CD14-positive monocyte (primary cell): ENCODE measurements around the gene MDP1. TPM values are rescaled to one million over a fixed set of nuclear protein-coding genes. Genes with fewer than 3 reads are reported as not detected.

Experiments
- DNase-seq, 3 donors: peaks; one replicate each; pipeline ENCODE4 v3.0.0-alpha.2; 2011 to 2022
- H2AFZ ChIP-seq: 2 replicates; pipeline ENCODE4 v1.6.0; 2012; ENCODE audit warnings: mild to moderate bottlenecking, low read depth, low read length, inconsistent platforms; ENCODE audit not compliant: insufficient read depth, poor library complexity, severe bottlenecking
- H3K27ac ChIP-seq, 2 donors: 1 replicate in 1 of 2; 2 replicates in 1 of 2; pipeline ENCODE4 v1.5.1; 2012 to 2013; ENCODE audit warnings: low read length in 2 of 2, control low read depth in 1 of 2, inconsistent platforms in 1 of 2, low read depth in 1 of 2, mild to moderate bottlenecking in 1 of 2
- H3K27me3 ChIP-seq, 2 donors: one replicate each; pipeline versions ENCODE4 v1.6.0 to v1.6.1; 2011 to 2013; ENCODE audit warnings: low read length in 2 of 2; ENCODE audit not compliant: control insufficient read depth in 2 of 2, insufficient read depth in 2 of 2
- H3K36me3 ChIP-seq, 2 donors: replicated peaks in 1 of 2; 1 replicate in 1 of 2; 2 replicates in 1 of 2; pipeline versions ENCODE4 v1.5.1 to v1.6.1; 2012 to 2013; ENCODE audit warnings: low read length in 2 of 2, control low read depth in 1 of 2, inconsistent platforms in 1 of 2, mild to moderate bottlenecking in 1 of 2; ENCODE audit not compliant: insufficient read depth in 2 of 2, control insufficient read depth in 1 of 2
- H3K4me1 ChIP-seq, 2 donors: 1 replicate in 1 of 2; 2 replicates in 1 of 2; pipeline versions ENCODE4 v1.5.1 to v1.6.1; 2012 to 2013; ENCODE audit warnings: low read length in 2 of 2, control low read depth in 1 of 2, inconsistent platforms in 1 of 2, mild to moderate bottlenecking in 1 of 2, moderate library complexity in 1 of 2; ENCODE audit not compliant: insufficient read depth in 2 of 2, control insufficient read depth in 1 of 2
- H3K4me2 ChIP-seq: replicated peaks from 2 replicates; pipeline ENCODE3; 2012; ENCODE audit warnings: low read length, moderate library complexity, mild to moderate bottlenecking; ENCODE audit not compliant: poor library complexity, severe bottlenecking; ENCODE audit errors: extremely low read depth
- H3K4me3 ChIP-seq, 3 experiments: fragments of 200-600 bp in 1 of 3; sonication (generic) in 1 of 3; replicated peaks in 1 of 3; 1 replicate in 2 of 3; 2 replicates in 1 of 3; pipeline ENCODE4 v1.5.1; 2011 to 2013; ENCODE audit warnings: low read length in 3 of 3, mild to moderate bottlenecking in 3 of 3, control low read depth in 2 of 3, low read depth in 2 of 3, inconsistent platforms in 1 of 3, moderate library complexity in 1 of 3
- H3K79me2 ChIP-seq: 2 replicates; pipeline ENCODE4 v1.6.0; 2012; ENCODE audit warnings: mild to moderate bottlenecking, control low read depth, inconsistent platforms, low read length, moderate library complexity; ENCODE audit not compliant: insufficient read depth
- H3K9ac ChIP-seq: 2 replicates; pipeline ENCODE4 v1.6.0; 2017; ENCODE audit warnings: low read length, mild to moderate bottlenecking; ENCODE audit not compliant: insufficient read depth, poor library complexity, severe bottlenecking
- H3K9me3 ChIP-seq, 2 donors: replicated peaks in 1 of 2; 1 replicate in 1 of 2; 2 replicates in 1 of 2; pipeline versions ENCODE4 v1.5.1 to v1.6.1; 2012 to 2013; ENCODE audit warnings: low read length in 2 of 2, control low read depth in 1 of 2; ENCODE audit not compliant: control insufficient read depth in 1 of 2, insufficient read depth in 1 of 2
- H4K20me1 ChIP-seq: 2 replicates; pipeline ENCODE4 v1.6.0; 2012; ENCODE audit warnings: mild to moderate bottlenecking, low read length, control low read depth, moderate library complexity; ENCODE audit not compliant: insufficient read depth
- H3K27ac Mint-ChIP-seq, 7 donors: one replicate each; pipeline ENCODE4 v1.8.0; 2020; ENCODE audit warnings: mild to moderate bottlenecking in 7 of 7, mixed read lengths in 7 of 7, moderate library complexity in 6 of 7, inconsistent platforms in 2 of 7
- H3K27me3 Mint-ChIP-seq, 3 donors: one replicate each; pipeline ENCODE4 v1.8.0; 2021 to 2022; ENCODE audit warnings: low read depth in 3 of 3, mild to moderate bottlenecking in 3 of 3, mixed read lengths in 3 of 3, moderate library complexity in 3 of 3, inconsistent platforms in 1 of 3
- H3K36me3 Mint-ChIP-seq, 2 donors: one replicate each; pipeline ENCODE4 v1.8.0; 2020; ENCODE audit warnings: mixed read lengths in 2 of 2, inconsistent platforms in 1 of 2, mild to moderate bottlenecking in 1 of 2
- H3K4me1 Mint-ChIP-seq: one replicate; pipeline ENCODE4 v1.8.0; 2020; ENCODE audit warnings: mild to moderate bottlenecking, mixed read lengths
- H3K4me3 Mint-ChIP-seq, 2 donors: one replicate each; pipeline ENCODE4 v1.8.0; 2020; ENCODE audit warnings: mild to moderate bottlenecking in 2 of 2, mixed read lengths in 2 of 2, moderate library complexity in 1 of 2
- H3K9me3 Mint-ChIP-seq, 7 donors: one replicate each; pipeline ENCODE4 v1.8.0; 2020 to 2022; ENCODE audit warnings: mixed read lengths in 7 of 7, mild to moderate bottlenecking in 6 of 7, moderate library complexity in 6 of 7, inconsistent platforms in 2 of 7
- CTCF ChIP-seq: fragments of 200-600 bp; IDR thresholded peaks from one replicate; pipeline ENCODE4 v1.8.0; 2022; ENCODE audit warnings: antibody characterized with exemption, mild to moderate bottlenecking
- WGBS: methylation state at CpG from one replicate; pipeline ENCODE4 v1.1.5; 2013; ENCODE audit warnings: missing lambda C conversion rate; ENCODE audit not compliant: insufficient coverage; 5-methylcytosine and 5-hydroxymethylcytosine counted together
- intact Hi-C, 2 donors: fragments of 100-400 bp; cut with micrococcal nuclease; formaldehyde crosslinking; loops; one replicate each; pipeline versions ENCODE4 v1.15.0 to v1.15.1; 2023
- polyA plus RNA-seq, 3 donors: library from polyadenylated mRNA; depleted of rRNA in 1 of 3; unstranded in 2 of 3; stranded (reverse) in 1 of 3; fragments of 300-500 nt in 2 of 3; fragments of >200 nt in 1 of 3; fragmentation: Illumina TruSeq in 2 of 3; gene quantifications; 1 replicate in 2 of 3; 2 replicates in 1 of 3; pipeline ENCODE4 v1.2.3, GENCODE V29; 2012 to 2021

MDP1 gene
- polyA plus RNA-seq, 3 donors, result 17.5 to 49.6 (median 37.5) TPM

- H3K27ac ChIP-seq, result no peak within 1 kb of the TSS
- intact Hi-C loops, result no loop called here
- peaks cover 40% of the 10 kb centered on the region for H4K20me1 ChIP-seq
- H3K4me3 Mint-ChIP-seq, result peak within 1 kb of the TSS; percentile 75 to 86
- H3K4me3 ChIP-seq, result peak within 1 kb of the TSS in 2 of 3 experiments; percentile 11 to 68
- peaks cover 42% of the 10 kb centered on the region for H3K4me1 Mint-ChIP-seq
- peaks cover 0 to 2% (median 0%) of the 10 kb centered on the region in 7 donors for H3K9me3 Mint-ChIP-seq
- DNase-seq, result peak; percentile 61 to 68 (median 65)
- H3K9me3 ChIP-seq, result no peaks in the 10 kb centered on the region
- peaks cover 10 to 19% (median 16%) of the 10 kb centered on the region in 3 donors for H3K27me3 Mint-ChIP-seq
- WGBS, result 7% methylated on average over 52 of the region's 63 CpGs
- H3K36me3 ChIP-seq, result peaks cover 33 to 61% of the 10 kb centered on the region in 2 donors
- H3K27me3 ChIP-seq, result no peaks in the 10 kb centered on the region
- no peaks in the 10 kb centered on the region for H3K79me2 ChIP-seq
- H2AFZ ChIP-seq, result peak within 1 kb of the TSS; percentile 46
- H3K4me1 ChIP-seq, result peaks cover 32 to 41% of the 10 kb centered on the region in 2 donors
- TF ChIP-seq CTCF, result no peak
- peak within 1 kb of the TSS in 6 of 7 donors; percentile 45 to 89 (median 78) for H3K27ac Mint-ChIP-seq
- peak within 1 kb of the TSS; percentile 71 for H3K4me2 ChIP-seq
- H3K36me3 Mint-ChIP-seq, result peaks cover 61 to 79% of the 10 kb centered on the region in 2 donors
- peak within 1 kb of the TSS; percentile 17 for H3K9ac ChIP-seq
Measured at GRCh38 chr14:24171422-24172260, 44.2 kb downstream of the MDP1 start, which contains the start of gene REC8. Gene REC8 (plus strand): TSS chr14:24172080. CDS start chr14:24172553, 473 bp downstream.

DNA sequence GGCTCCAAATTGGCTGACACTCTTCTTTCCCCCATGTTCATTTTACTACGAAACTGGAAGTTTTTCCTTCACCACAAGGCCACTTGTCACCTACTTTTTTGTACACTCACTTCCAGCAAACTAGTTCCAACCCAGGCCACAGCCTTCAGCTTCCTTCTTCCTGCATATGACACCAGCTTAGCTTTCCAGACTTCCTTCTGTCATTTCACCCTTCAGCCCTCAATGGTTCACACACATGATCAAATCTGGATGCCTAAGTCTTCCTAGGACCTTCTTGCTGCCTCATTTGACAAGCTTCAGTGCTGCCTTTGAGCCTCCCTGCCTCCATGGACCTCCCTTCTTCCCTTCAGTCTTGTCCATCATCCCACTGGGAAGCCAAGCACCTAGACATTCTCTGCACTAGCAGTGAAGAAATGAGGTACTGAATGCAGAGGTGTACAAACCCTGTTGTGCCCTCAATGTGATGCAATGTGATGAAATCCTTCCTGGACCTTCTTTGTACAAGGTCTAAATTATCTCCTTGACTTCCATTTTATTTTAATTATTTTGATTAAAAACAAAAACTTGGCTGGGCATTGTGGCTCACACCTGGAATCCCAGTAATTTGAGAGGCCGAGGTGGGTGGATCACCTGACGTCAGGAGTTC, 48.3 kb downstream of the MDP1 start:
- Mint-ChIP-seq H3K4me1 (peaks cover 76% of the 10 kb centered on the region), H3K27me3 (peaks cover 6 to 17% (median 16%) of the 10 kb centered on the region in 3 donors), H3K4me3 (no peak overlapping the region), H3K36me3 (peaks cover 74 to 81% of the 10 kb centered on the region in 2 donors), H3K27ac (peak overlapping the region; percentile 8 to 81 (median 71)), H3K9me3 (peaks cover 0 to 2% (median 0%) of the 10 kb centered on the region in 7 donors)
- intact Hi-C loops, result no loop called here
- DNase-seq, result peak; percentile 23 to 35 (median 29)
- TF ChIP-seq CTCF, result no peak
- Histone ChIP-seq H3K9me3 (no peaks in the 10 kb centered on the region), H3K4me2 (no peak overlapping the region), H3K4me1 (peaks cover 58 to 81% of the 10 kb centered on the region in 2 donors), H4K20me1 (peaks cover 72% of the 10 kb centered on the region), H2AFZ (no peak overlapping the region), H3K27me3 (no peaks in the 10 kb centered on the region), H3K4me3 (no peak overlapping the region), H3K36me3 (peaks cover 62 to 71% of the 10 kb centered on the region in 2 donors), H3K79me2 (peaks cover 23% of the 10 kb centered on the region), H3K27ac (peak overlapping the region; percentile 26 to 59), H3K9ac (no peak overlapping the region)
- WGBS, result 69% methylated on average over 3 of the region's 3 CpGs
